T-helper 2 cell treated with Interferon-gamma antibody and Interleukin-4, amounts not matched to agents 5 μg/mL and 100 μg/mL, for 36 hours (primary cell): ENCODE data around the gene SDK1.
"Not testable (repeated sequence)": the region's sequence is repeated elsewhere in the genome, so short reads cannot be mapped to it uniquely, and the experiment has no call there.

ENCODE experiments used
- DNase-seq: peaks from one replicate; pipeline ENCODE4 v3.0.0; 2021; ENCODE audit warnings: low spot score
- H3K27ac Mint-ChIP-seq: one replicate; pipeline ENCODE4 v1.8.0; 2021; ENCODE audit warnings: mild to moderate bottlenecking, mixed read lengths
- H3K27me3 Mint-ChIP-seq: one replicate; pipeline ENCODE4 v1.8.0; 2021; ENCODE audit warnings: low read depth, mixed read lengths
- H3K36me3 Mint-ChIP-seq: one replicate; pipeline ENCODE4 v1.8.0; 2021; ENCODE audit warnings: low read depth, mixed read lengths
- H3K4me1 Mint-ChIP-seq: one replicate; pipeline ENCODE4 v1.8.0; 2021; ENCODE audit warnings: low read depth, mixed read lengths
- H3K4me3 Mint-ChIP-seq: one replicate; pipeline ENCODE4 v1.8.0; 2022; ENCODE audit warnings: mild to moderate bottlenecking, moderate library complexity, mixed read lengths
- H3K9me3 Mint-ChIP-seq: one replicate; pipeline ENCODE4 v1.8.0; 2021; ENCODE audit warnings: mixed read lengths

Gene SDK1

GRCh38 chr7:4227105-4228010, 926.3 kb downstream of the SDK1 start:
- H3K4me3 Mint-ChIP-seq: no peak overlapping the region
- no peaks in the 10 kb centered on the region for H3K9me3 Mint-ChIP-seq
- no peaks in the 10 kb centered on the region for H3K4me1 Mint-ChIP-seq
- H3K36me3 Mint-ChIP-seq: no peaks in the 10 kb centered on the region
- no peaks in the 10 kb centered on the region for H3K27me3 Mint-ChIP-seq
- no peak overlapping the region for H3K27ac Mint-ChIP-seq
- DNase-seq: no peak

- Mint-ChIP-seq H3K27ac (no peak overlapping the region), H3K4me3 (no peak overlapping the region), H3K9me3 (no peaks in the 10 kb centered on the region), H3K27me3 (no peaks in the 10 kb centered on the region), H3K4me1 (no peaks in the 10 kb centered on the region), H3K36me3 (no peaks in the 10 kb centered on the region)
- no peak for DNase-seq
Observed at GRCh38 chr7:4230352-4230751, 929.3 kb downstream of the SDK1 start.

GRCh38 chr7:4233146-4233545, 932.1 kb downstream of the SDK1 start:
- Mint-ChIP-seq H3K9me3 (no peaks in the 10 kb centered on the region), H3K4me3 (no peak overlapping the region), H3K27me3 (no peaks in the 10 kb centered on the region), H3K4me1 (no peaks in the 10 kb centered on the region), H3K27ac (no peak overlapping the region), H3K36me3 (no peaks in the 10 kb centered on the region)
- no peak for DNase-seq

GRCh38 chr7:4233621-4234497, 932.8 kb downstream of the SDK1 start:
- Mint-ChIP-seq H3K27me3 (no peaks in the 10 kb centered on the region), H3K4me1 (no peaks in the 10 kb centered on the region), H3K36me3 (no peaks in the 10 kb centered on the region), H3K9me3 (no peaks in the 10 kb centered on the region), H3K27ac (no peak overlapping the region), H3K4me3 (no peak overlapping the region)
- DNase-seq: no peak

GRCh38 chr7:4234498-4234855, 933.4 kb downstream of the SDK1 start:
- Mint-ChIP-seq H3K27me3 (no peaks in the 10 kb centered on the region), H3K36me3 (no peaks in the 10 kb centered on the region), H3K9me3 (no peaks in the 10 kb centered on the region), H3K27ac (no peak overlapping the region), H3K4me3 (no peak overlapping the region), H3K4me1 (no peaks in the 10 kb centered on the region)
- DNase-seq: no peak

GRCh38 chr7:4234886-4235285, 933.8 kb downstream of the SDK1 start:
- no peaks in the 10 kb centered on the region for H3K4me1 Mint-ChIP-seq
- no peak overlapping the region for H3K4me3 Mint-ChIP-seq
- no peaks in the 10 kb centered on the region for H3K36me3 Mint-ChIP-seq
- no peaks in the 10 kb centered on the region for H3K27me3 Mint-ChIP-seq
- H3K27ac Mint-ChIP-seq: no peak overlapping the region
- no peaks in the 10 kb centered on the region for H3K9me3 Mint-ChIP-seq
- no peak for DNase-seq

GRCh38 chr7:4235596-4235995, 934.5 kb downstream of the SDK1 start:
- no peaks in the 10 kb centered on the region for H3K27me3 Mint-ChIP-seq
- no peaks in the 10 kb centered on the region for H3K36me3 Mint-ChIP-seq
- no peak for DNase-seq
- H3K4me3 Mint-ChIP-seq: no peak overlapping the region
- no peak overlapping the region for H3K27ac Mint-ChIP-seq
- no peaks in the 10 kb centered on the region for H3K4me1 Mint-ChIP-seq
- H3K9me3 Mint-ChIP-seq: no peaks in the 10 kb centered on the region

- Mint-ChIP-seq H3K4me1 (no peaks in the 10 kb centered on the region), H3K9me3 (no peaks in the 10 kb centered on the region), H3K27ac (no peak overlapping the region), H3K4me3 (no peak overlapping the region), H3K36me3 (no peaks in the 10 kb centered on the region), H3K27me3 (no peaks in the 10 kb centered on the region)
- no peak for DNase-seq
Observed at GRCh38 chr7:4236389-4236788, 935.3 kb downstream of the SDK1 start.

GRCh38 chr7:4236873-4237272, 935.8 kb downstream of the SDK1 start:
- H3K36me3 Mint-ChIP-seq, H3K4me1 Mint-ChIP-seq, H3K4me3 Mint-ChIP-seq, H3K27me3 Mint-ChIP-seq, H3K27ac Mint-ChIP-seq, DNase-seq, H3K9me3 Mint-ChIP-seq: not testable (repeated sequence)

GRCh38 chr7:4237296-4238235, 936.5 kb downstream of the SDK1 start:
- H3K4me1 Mint-ChIP-seq: no peaks in the 10 kb centered on the region
- no peak for DNase-seq

GRCh38 chr7:4238861-4239260, 937.8 kb downstream of the SDK1 start:
- no peak for DNase-seq
- no peaks in the 10 kb centered on the region for H3K27me3 Mint-ChIP-seq
- no peak overlapping the region for H3K27ac Mint-ChIP-seq
- H3K4me1 Mint-ChIP-seq: no peaks in the 10 kb centered on the region
- H3K4me3 Mint-ChIP-seq: no peak overlapping the region
- no peaks in the 10 kb centered on the region for H3K9me3 Mint-ChIP-seq
- H3K36me3 Mint-ChIP-seq: no peaks in the 10 kb centered on the region

More at GRCh38 chr7:4237296-4238235, 936.5 kb downstream of the SDK1 start:
- no peaks in the 10 kb centered on the region for H3K36me3 Mint-ChIP-seq
- no peaks in the 10 kb centered on the region for H3K27me3 Mint-ChIP-seq
- no peak overlapping the region for H3K4me3 Mint-ChIP-seq
- H3K27ac Mint-ChIP-seq: no peak overlapping the region
- H3K9me3 Mint-ChIP-seq: no peaks in the 10 kb centered on the region

GRCh38 chr7:4240042-4240441, 939.0 kb downstream of the SDK1 start:
- no peak for DNase-seq
- no peaks in the 10 kb centered on the region for H3K4me1 Mint-ChIP-seq
- H3K27me3 Mint-ChIP-seq: no peaks in the 10 kb centered on the region
- no peaks in the 10 kb centered on the region for H3K36me3 Mint-ChIP-seq
- no peak overlapping the region for H3K4me3 Mint-ChIP-seq
- peak overlapping the region; percentile 8 for H3K27ac Mint-ChIP-seq
- H3K9me3 Mint-ChIP-seq: peaks cover 2% of the 10 kb centered on the region

- no peak overlapping the region for H3K4me3 Mint-ChIP-seq
- peaks cover 4% of the 10 kb centered on the region for H3K9me3 Mint-ChIP-seq
- no peaks in the 10 kb centered on the region for H3K27me3 Mint-ChIP-seq
- peak overlapping the region; percentile 8 for H3K27ac Mint-ChIP-seq
- no peaks in the 10 kb centered on the region for H3K4me1 Mint-ChIP-seq
- no peak for DNase-seq
- H3K36me3 Mint-ChIP-seq: no peaks in the 10 kb centered on the region
Observed at GRCh38 chr7:4240520-4241303, 939.7 kb downstream of the SDK1 start.
